K562 treated with DMSO at 1 percent for 12 hours (cell line): ENCODE measurements around the gene NT5M. TPM values are rescaled to one million over a fixed set of nuclear protein-coding genes. Genes with fewer than 3 reads are reported as not detected.

Experiments used
- total RNA-seq: library from RNA; unstranded; fragments of 300-600 nt; gene quantifications from 2 replicates; pipeline ENCODE4 v1.2.3, GENCODE V29; 2022; ENCODE audit not compliant: insufficient read depth

The NT5M gene
- 12.0 and 24.4 TPM in 2 replicates for total RNA-seq

GRCh38 chr17:17303010-17303846 is at the start of gene NT5M:
Gene NT5M, plus strand, starts transcription at chr17:17303373. Its CDS starts 178 bp downstream, at chr17:17303551.

GRCh38 chr17:17280613-17281549 is 22.3 kb upstream of the NT5M start, which contains the start of gene COPS3:
Gene COPS3, minus strand, starts transcription at chr17:17281246. Its CDS starts 60 bp downstream, at chr17:17281186.

Other genes with a start within 250 kb of the NT5M start
- gene PLD6, start 97.0 kb upstream of the NT5M start, total RNA-seq, result 1.7 and 3.7 TPM in 2 replicates
- 24.8 and 48.9 TPM in 2 replicates for gene FLCN, start 66.2 kb upstream of the NT5M start, total RNA-seq
- gene COPS3, start 22.1 kb upstream of the NT5M start, total RNA-seq, result 62.5 and 86.1 TPM in 2 replicates
- gene MED9, start 173.6 kb downstream of the NT5M start, total RNA-seq, result 8.4 and 15.7 TPM in 2 replicates
- gene RASD1, start 193.0 kb downstream of the NT5M start, total RNA-seq, result not detected in 2 replicates